Chondrocyte (in vitro differentiated cells): Measurements from ENCODE around the gene IL1RAP. TPM values are rescaled to one million over a fixed set of nuclear protein-coding genes. Genes with fewer than 3 reads are reported as not detected.

Experiments
- DNase-seq: peaks from one replicate; pipeline ENCODE4 v3.0.0; 2021; ENCODE audit warnings: mixed read lengths, low spot score
- H3K27ac Mint-ChIP-seq: one replicate; pipeline ENCODE4 v1.8.0; 2021; ENCODE audit warnings: mild to moderate bottlenecking, moderate library complexity, mixed read lengths; ENCODE audit not compliant: unreplicated experiment
- H3K27me3 Mint-ChIP-seq: 2 replicates; pipeline ENCODE4 v1.8.0; 2021; ENCODE audit warnings: low read depth, mixed read lengths
- H3K36me3 Mint-ChIP-seq: 2 replicates; pipeline ENCODE4 v1.8.0; 2021; ENCODE audit warnings: low read depth, mixed read lengths
- H3K4me1 Mint-ChIP-seq: 2 replicates; pipeline ENCODE4 v1.8.0; 2021; ENCODE audit warnings: low read depth, mild to moderate bottlenecking, mixed read lengths
- H3K4me3 Mint-ChIP-seq: one replicate; pipeline ENCODE4 v1.8.0; 2021; ENCODE audit warnings: mild to moderate bottlenecking, moderate library complexity, mixed read lengths; ENCODE audit not compliant: unreplicated experiment
- H3K9me3 Mint-ChIP-seq: 2 replicates; pipeline ENCODE4 v1.8.0; 2021; ENCODE audit warnings: low read depth, mixed read lengths
- CTCF ChIP-seq: fragments of 200-600 bp; sonication (generic); IDR thresholded peaks from 2 replicates; pipeline ENCODE4 v1.5.0; 2021; ENCODE audit warnings: antibody characterized with exemption, mild to moderate bottlenecking, moderate library complexity
- total RNA-seq: library from RNA; stranded (reverse); gene quantifications from 3 replicates; pipeline ENCODE4 v1.2.1, GENCODE V29; 2021

Gene IL1RAP
- total RNA-seq, 1 donor from 2014 or later, result 30.4 TPM

DNA sequence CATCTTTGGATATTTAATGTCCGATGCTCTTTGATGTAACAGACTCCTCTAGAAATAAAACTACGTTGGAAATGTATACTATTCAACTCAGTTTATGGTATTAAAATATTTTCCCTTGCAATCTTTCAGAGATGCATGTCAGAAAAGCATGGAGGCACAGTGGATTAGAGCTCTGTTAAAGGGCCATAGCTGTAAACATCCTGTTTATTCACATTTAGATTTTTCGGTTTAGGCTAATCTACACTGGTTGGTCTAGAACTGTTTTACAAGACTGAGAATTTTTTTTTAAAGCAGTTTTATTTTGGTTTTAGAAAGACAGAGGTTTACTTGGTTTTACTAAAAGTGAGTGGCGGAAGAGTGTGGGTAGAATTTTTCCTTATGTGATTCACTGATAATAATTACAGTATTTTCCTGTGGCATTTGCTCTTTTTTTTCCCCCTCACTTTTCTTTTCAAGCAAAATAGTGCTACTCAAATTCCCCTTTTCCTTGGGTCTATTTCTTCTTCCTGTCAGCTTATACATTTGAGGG lies 132.1 kb downstream of the IL1RAP start:
- peaks cover 3% of the 10 kb centered on the region for H3K4me1 Mint-ChIP-seq
- no peak for TF ChIP-seq CTCF
- H3K27me3 Mint-ChIP-seq, result no peaks in the 10 kb centered on the region
- no peak overlapping the region for H3K27ac Mint-ChIP-seq
- H3K4me3 Mint-ChIP-seq, result no peak overlapping the region
- peaks cover 26% of the 10 kb centered on the region for H3K36me3 Mint-ChIP-seq
- H3K9me3 Mint-ChIP-seq, result no peaks in the 10 kb centered on the region
- no peak for DNase-seq

GRCh38 chr3:190646996-190647395 lies 133.1 kb downstream of the IL1RAP start:
- Mint-ChIP-seq H3K4me1 (peaks cover 3% of the 10 kb centered on the region), H3K27ac (no peak overlapping the region), H3K36me3 (peaks cover 27% of the 10 kb centered on the region), H3K4me3 (no peak overlapping the region), H3K9me3 (no peaks in the 10 kb centered on the region), H3K27me3 (no peaks in the 10 kb centered on the region)
- TF ChIP-seq CTCF, result no peak
- no peak for DNase-seq

- no peak for TF ChIP-seq CTCF
- H3K9me3 Mint-ChIP-seq, result no peaks in the 10 kb centered on the region
- no peak for DNase-seq
- no peaks in the 10 kb centered on the region for H3K4me1 Mint-ChIP-seq
- H3K36me3 Mint-ChIP-seq, result peaks cover 4% of the 10 kb centered on the region
- H3K4me3 Mint-ChIP-seq, result no peak overlapping the region
- H3K27ac Mint-ChIP-seq, result no peak overlapping the region
- no peaks in the 10 kb centered on the region for H3K27me3 Mint-ChIP-seq
These were observed 142.0 kb downstream of the IL1RAP start for GRCh38 chr3:190655933-190656332.

DNA sequence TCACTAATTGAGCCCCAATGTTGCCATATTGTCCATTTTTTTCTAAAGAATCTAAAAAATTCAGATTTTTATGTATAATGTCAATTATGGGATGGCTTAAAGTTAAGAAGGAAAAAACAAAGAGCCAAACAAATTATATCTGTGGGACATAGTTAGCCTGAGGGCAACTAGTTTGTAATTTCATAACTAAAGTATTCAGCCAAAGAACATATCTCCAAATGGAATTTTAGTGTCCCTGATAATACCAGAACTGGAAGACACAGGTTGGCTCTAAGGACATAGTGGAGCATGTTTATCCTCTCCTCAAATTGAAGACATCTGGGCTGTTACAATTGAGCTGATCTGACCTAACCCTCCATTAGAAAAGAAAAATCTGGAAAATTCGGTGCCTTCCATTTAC lies 144.2 kb downstream of the IL1RAP start:
- Mint-ChIP-seq H3K4me1 (no peaks in the 10 kb centered on the region), H3K27me3 (no peaks in the 10 kb centered on the region), H3K27ac (no peak overlapping the region), H3K9me3 (no peaks in the 10 kb centered on the region), H3K36me3 (peaks cover 2% of the 10 kb centered on the region), H3K4me3 (no peak overlapping the region)
- DNase-seq, result no peak
- TF ChIP-seq CTCF, result no peak

DNA sequence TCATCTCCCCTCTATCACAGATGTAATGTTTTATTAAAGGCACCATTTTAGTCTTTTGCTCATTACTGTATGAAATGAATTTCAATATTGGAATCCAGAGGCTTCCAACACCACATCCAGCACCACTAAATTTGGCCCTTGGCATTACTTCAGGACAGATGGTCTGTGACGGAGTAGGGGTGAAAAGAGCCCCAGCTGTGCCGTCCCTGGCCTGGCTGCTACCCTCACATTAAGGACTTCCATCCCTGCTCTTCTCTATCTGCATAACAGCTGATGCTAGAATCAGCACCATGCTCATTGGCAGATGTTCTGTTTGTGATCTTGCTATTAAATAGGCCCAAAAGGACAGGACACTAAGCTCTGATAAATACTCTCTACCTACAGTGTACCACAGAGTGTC lies 152.9 kb downstream of the IL1RAP start:
- DNase-seq, result no peak

More for the DNA sequence above, 152.9 kb downstream of the IL1RAP start:
- no peak overlapping the region for H3K4me3 Mint-ChIP-seq
- H3K36me3 Mint-ChIP-seq, result no peaks in the 10 kb centered on the region
- TF ChIP-seq CTCF, result no peak
- no peaks in the 10 kb centered on the region for H3K9me3 Mint-ChIP-seq
- H3K27me3 Mint-ChIP-seq, result no peaks in the 10 kb centered on the region
- H3K4me1 Mint-ChIP-seq, result peaks cover 18% of the 10 kb centered on the region
- H3K27ac Mint-ChIP-seq, result no peak overlapping the region
